ENCODE results near the gene LGALS14.

The LGALS14 gene

GRCh38 chr19:39704181-39705044 is at the start of gene LGALS14:
TSS of gene LGALS14 (plus strand) at chr19:39704481. CDS start at chr19:39704529, 48 bp downstream.
- Histone ChIP-seq H3K4me1 (ENCODE audit: control insufficient read depth, insufficient read depth, low read length) (peaks cover 9% of the 10 kb centered on the region), H3K9me3 (ENCODE audit: control insufficient read depth, insufficient read depth, low read depth, low read length) (no peaks in the 10 kb centered on the region; the same call in 1 of the 2 replicates), H3K27ac (ENCODE audit: extremely low read depth, low read depth, low read length) (no peak within 1 kb of the TSS), H3K4me3 (ENCODE audit: low read depth, low read length) (no peak within 1 kb of the TSS), H3K36me3 (ENCODE audit: control insufficient read depth in 2 of 2, insufficient read depth in 1 of 2, low read length in 2 of 2) (no peaks in the 10 kb centered on the region; a peak in 1 of 3 replicates)
- ChIA-PET CTCF (interaction anchor here (0.5 to 1.5 kb wide), 5 partner anchors 12 to 152 kb away, joined by 3 to 6 read pairs (median 3); no protein-coding TSS in a partner anchor), POLR2A (interaction anchor here (1.0 to 1.5 kb wide), 2 partner anchors 266 to 269 kb away, joined by 3 read pairs; partner anchors contain the start of genes PSMC4 and RPS16)
- TF ChIP-seq HOXA7 (CRISPR knock-in tag; IDR thresholded peaks at IDR 0.05; ENCODE audit: borderline replicate concordance), result no peak
- 0 out of 2 replicates have a peak, but pooled peaks have one; percentile 56 for TF ChIP-seq ZNF544 (tag by site-specific recombination; IDR thresholded peaks at IDR 0.05)
- TF ChIP-seq ZNF548 (tag by site-specific recombination; IDR thresholded peaks at IDR 0.05), result no peak
- no peak for TF ChIP-seq ZNF114 (tag by site-specific recombination; IDR thresholded peaks at IDR 0.05)
- no peak for TF ChIP-seq ZBTB6 (tag by site-specific recombination; IDR thresholded peaks at IDR 0.05)
- TF ChIP-seq ZFP41 (tag by site-specific recombination; IDR thresholded peaks at IDR 0.05; ENCODE audit: borderline replicate concordance), result no peak
- no peak for TF ChIP-seq ZSCAN23 (tag by site-specific recombination; IDR thresholded peaks at IDR 0.05)
- no peak for TF ChIP-seq ZNF571 (tag by site-specific recombination; IDR thresholded peaks at IDR 0.05)
- 0 out of 2 replicates have a peak, but pooled peaks have one; percentile 4 for TF ChIP-seq BCL6B (tag by site-specific recombination; IDR thresholded peaks at IDR 0.05)
- no peak for TF ChIP-seq ZNF132 (tag by site-specific recombination; IDR thresholded peaks at IDR 0.05; ENCODE audit: borderline replicate concordance)
- TF ChIP-seq GLIS1 (tag by site-specific recombination; IDR thresholded peaks at IDR 0.05), result 0 out of 2 replicates have a peak, but pooled peaks have one; percentile 19
- TF ChIP-seq ZNF660 (tag by site-specific recombination; IDR thresholded peaks at IDR 0.05), result 0 out of 2 replicates have a peak, but pooled peaks have one; percentile 39
- TF ChIP-seq ZBTB17 (tag by site-specific recombination; IDR thresholded peaks at IDR 0.05), result no peak
- no peak for TF ChIP-seq ZNF24 (tag by site-specific recombination; IDR thresholded peaks at IDR 0.05)
- no peak for TF ChIP-seq ZNF830 (tag by site-specific recombination; IDR thresholded peaks at IDR 0.05; ENCODE audit: low read depth)
- no peak for TF ChIP-seq ZNF514 (tag by site-specific recombination; IDR thresholded peaks at IDR 0.05)
- TF ChIP-seq ZSCAN16 (tag by site-specific recombination; IDR thresholded peaks at IDR 0.05), result no peak
- TF ChIP-seq EGR2 (tag by site-specific recombination; IDR thresholded peaks at IDR 0.05; ENCODE audit: low read depth), result peak; percentile 98
- TF ChIP-seq ZNF362 (tag by site-specific recombination; IDR thresholded peaks at IDR 0.05), result no peak
- TF ChIP-seq ZBTB44 (tag by site-specific recombination; IDR thresholded peaks at IDR 0.05), result 0 out of 2 replicates have a peak, but pooled peaks have one; percentile 42
- TF ChIP-seq ZNF280C (tag by site-specific recombination; IDR thresholded peaks at IDR 0.05), result 0 out of 2 replicates have a peak, but pooled peaks have one; percentile 55
- no peak for TF ChIP-seq GLI4 (tag by site-specific recombination; IDR thresholded peaks at IDR 0.05)
- no peak for TF ChIP-seq HOXD13 (CRISPR knock-in tag; IDR thresholded peaks at IDR 0.05; ENCODE audit: borderline replicate concordance)
- TF ChIP-seq YY2 (tag by site-specific recombination; IDR thresholded peaks at IDR 0.05), result no peak
- no peak for TF ChIP-seq ZNF777 (tag by site-specific recombination; IDR thresholded peaks at IDR 0.05; ENCODE audit: borderline replicate concordance)
- TF ChIP-seq SP7 (tag by site-specific recombination; IDR thresholded peaks at IDR 0.05), result no peak
- TF ChIP-seq PBX3 (CRISPR knock-in tag; IDR thresholded peaks at IDR 0.05), result no peak
- TF ChIP-seq ZFHX2 (tag by site-specific recombination; conservative IDR thresholded peaks at IDR 0.05), result peak; percentile 97
- TF ChIP-seq SETDB1 (IDR thresholded peaks at IDR 0.05; ENCODE audit: insufficient read length, low read length), result no peak

Data from HEK293 (cell line).